Small intestine (tissue), 7 donors: ENCODE results near the gene CCDC74B. TPM values are rescaled to one million over a fixed set of nuclear protein-coding genes. Genes with fewer than 3 reads are reported as not detected.
"Not testable (repeated sequence)": the region's sequence is repeated elsewhere in the genome, so short reads cannot be mapped to it uniquely, and the experiment has no call there.

Experiments
- DNase-seq, 2 donors: peaks; one replicate each; pipeline versions ENCODE4 v3.0.0 to v3.0.0-alpha.2; 2013
- FAIRE-seq: peaks from 2 replicates; lab custom pipeline; 2012; peaks lifted over from hg19 to GRCh38; lab: Jason Lieb, UNC
- H3K27ac ChIP-seq, 3 donors: one replicate each; pipeline ENCODE4 v1.5.1; 2013; ENCODE audit warnings: low read length in 2 of 3, mild to moderate bottlenecking in 2 of 3, control low read depth in 1 of 3, inconsistent platforms in 1 of 3, low read depth in 1 of 3, moderate library complexity in 1 of 3
- H3K27me3 ChIP-seq, 3 donors: one replicate each; pipeline ENCODE4 v1.6.1; 2013; ENCODE audit warnings: low read length in 3 of 3, inconsistent platforms in 1 of 3; ENCODE audit not compliant: control insufficient read depth in 3 of 3, insufficient read depth in 3 of 3
- H3K36me3 ChIP-seq, 3 donors: one replicate each; pipeline ENCODE4 v1.6.1; 2013; ENCODE audit warnings: low read length in 3 of 3, inconsistent platforms in 1 of 3, low read depth in 1 of 3, mild to moderate bottlenecking in 1 of 3, moderate library complexity in 1 of 3; ENCODE audit not compliant: control insufficient read depth in 3 of 3, insufficient read depth in 2 of 3
- H3K4me1 ChIP-seq, 3 donors: one replicate each; pipeline ENCODE4 v1.6.1; 2013; ENCODE audit warnings: low read length in 2 of 3, inconsistent platforms in 1 of 3, low read depth in 1 of 3, mild to moderate bottlenecking in 1 of 3, moderate library complexity in 1 of 3; ENCODE audit not compliant: control insufficient read depth in 3 of 3, insufficient read depth in 2 of 3
- H3K4me3 ChIP-seq, 3 donors: one replicate each; pipeline ENCODE4 v1.5.1; 2013; ENCODE audit warnings: low read length in 3 of 3, control low read depth in 1 of 3, inconsistent platforms in 1 of 3, low read depth in 1 of 3, mild to moderate bottlenecking in 1 of 3, moderate library complexity in 1 of 3
- H3K9me3 ChIP-seq, 2 donors: one replicate each; pipeline ENCODE4 v1.6.1; 2013; ENCODE audit warnings: low read depth in 1 of 2, low read length in 1 of 2; ENCODE audit not compliant: control insufficient read depth in 2 of 2, insufficient read depth in 1 of 2
- WGBS, 3 donors: extraction: QIAGEN DNeasy Blood & Tissue Kit; methylation state at CpG; one replicate each; pipeline ENCODE4 v1.1.7; 2013; 5-methylcytosine and 5-hydroxymethylcytosine counted together
- polyA plus RNA-seq, 4 donors: library from polyadenylated mRNA; stranded (reverse) in 3 of 4; unstranded in 1 of 4; fragments of 200-250 nt in 3 of 4; fragments of 120-200 nt in 1 of 4; gene quantifications; one replicate each; pipeline versions ENCODE4 v1.2.1 to v1.2.3, GENCODE V29; 2013
- donor health status: healthy with polysubstance abuse.
- donor health status: control.
- donor health status: control.
- donor health status: Bipolar disorder and iron deficiency.
- donor health status: healthy.

The CCDC74B gene
- polyA plus RNA-seq, 4 donors = 0.81 to 1.5 TPM; not detected in 2

DNA sequence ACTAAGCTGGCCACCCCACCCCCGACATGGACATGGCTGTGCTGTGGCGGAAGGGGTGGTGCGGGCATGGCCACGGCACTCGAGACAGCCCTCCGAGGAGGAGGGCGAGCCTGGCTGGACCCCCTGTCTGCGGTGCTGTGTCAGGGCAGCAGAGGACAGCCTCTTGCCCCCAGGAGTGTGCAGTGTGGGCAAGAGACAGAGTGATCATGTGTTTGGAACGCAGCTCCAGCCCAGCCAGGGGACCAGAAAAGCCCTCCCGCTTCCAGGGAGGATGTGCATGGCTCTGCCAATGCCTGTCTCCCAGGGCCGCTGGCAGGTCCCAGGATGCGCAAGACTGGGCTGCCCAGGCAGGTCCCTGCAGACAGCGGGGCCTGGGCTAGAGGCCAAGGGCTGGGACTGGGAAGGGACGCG is 6.1 kb downstream of the CCDC74B start:
- not testable (repeated sequence) for FAIRE-seq, H3K27me3 ChIP-seq, H3K4me3 ChIP-seq, H3K36me3 ChIP-seq, H3K4me1 ChIP-seq, H3K27ac ChIP-seq, DNase-seq, H3K9me3 ChIP-seq
- 67 to 82% (median 70%) methylated on average over 15 of the region's 15 CpGs for WGBS, 3 donors

DNA sequence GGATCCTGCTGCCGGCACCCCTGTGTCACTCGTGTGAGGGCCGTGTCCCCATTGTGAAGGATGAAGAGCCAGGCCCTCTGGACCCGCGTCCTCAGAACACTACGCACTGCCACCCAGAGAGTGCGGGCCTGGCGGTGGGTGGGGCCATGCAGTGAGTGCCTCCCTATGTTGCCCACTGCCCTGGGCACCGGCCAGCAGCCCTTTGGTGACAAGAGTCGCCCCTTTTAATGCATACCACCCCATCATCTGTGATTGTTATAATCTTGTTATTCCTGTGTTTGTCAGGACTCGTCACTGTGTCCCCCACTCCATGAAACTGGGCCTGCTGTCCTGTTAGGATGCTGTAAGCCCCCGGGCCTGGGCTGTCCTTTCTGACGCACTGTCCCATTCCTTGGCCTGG is 6.6 kb downstream of the CCDC74B start:
- DNase-seq, H3K36me3 ChIP-seq, H3K4me3 ChIP-seq, FAIRE-seq, H3K27ac ChIP-seq, H3K4me1 ChIP-seq, H3K27me3 ChIP-seq, H3K9me3 ChIP-seq: not testable (repeated sequence)
- 84 to 90% (median 88%) methylated on average over 7 to 11 of the region's 13 CpGs for WGBS, 3 donors

DNA sequence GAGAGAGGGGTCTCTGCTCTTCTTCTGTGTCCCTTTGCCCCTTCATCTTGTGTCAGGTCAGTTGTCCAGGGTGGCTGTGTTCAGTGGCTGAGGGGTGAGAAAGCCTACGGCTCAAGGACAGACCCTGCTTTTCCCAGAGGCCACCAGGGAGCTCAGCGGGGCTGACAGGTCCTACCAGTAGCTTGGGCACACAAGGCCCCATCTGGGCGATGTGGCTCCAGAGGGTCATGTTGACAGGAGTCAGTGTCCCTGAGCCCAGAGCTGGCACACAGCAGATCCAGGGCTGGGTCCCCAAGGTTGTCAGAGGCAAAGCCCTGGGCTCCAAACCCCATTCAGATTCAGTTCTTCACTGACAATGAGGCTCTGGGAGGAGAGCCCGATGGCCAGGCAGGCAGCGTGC is 7.8 kb downstream of the CCDC74B start:
- H3K27me3 ChIP-seq, H3K4me3 ChIP-seq, H3K4me1 ChIP-seq, H3K9me3 ChIP-seq, FAIRE-seq, DNase-seq, H3K36me3 ChIP-seq, H3K27ac ChIP-seq: not testable (repeated sequence)
- 65 to 89% (median 81%) methylated on average over 2 to 5 of the region's 5 CpGs for WGBS, 3 donors

DNA sequence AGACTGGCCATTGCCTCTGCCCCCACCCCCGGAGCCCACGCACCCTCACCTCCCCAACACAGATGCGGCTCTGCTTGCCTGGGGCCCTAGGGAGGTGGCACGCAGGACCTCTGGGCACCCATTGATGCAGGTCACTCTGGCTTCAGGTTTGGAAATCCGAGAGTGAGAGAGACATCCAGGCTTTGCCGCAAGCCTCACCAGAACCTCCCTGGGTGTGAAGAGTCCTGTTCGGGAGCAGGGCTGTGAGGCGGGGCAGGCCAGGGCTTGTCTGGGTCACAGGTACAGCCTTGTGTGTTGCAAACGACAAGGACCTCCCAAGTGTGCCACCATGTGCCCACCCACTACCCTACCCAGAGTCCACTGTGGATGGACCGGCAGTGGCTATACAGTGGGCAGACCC is 8.4 kb downstream of the CCDC74B start:
- not testable (repeated sequence) for H3K4me1 ChIP-seq, FAIRE-seq, H3K4me3 ChIP-seq, DNase-seq, H3K27ac ChIP-seq, H3K36me3 ChIP-seq, H3K27me3 ChIP-seq, H3K9me3 ChIP-seq
- 88 to 92% (median 89%) methylated on average over 5 to 9 of the region's 10 CpGs for WGBS, 3 donors

DNA sequence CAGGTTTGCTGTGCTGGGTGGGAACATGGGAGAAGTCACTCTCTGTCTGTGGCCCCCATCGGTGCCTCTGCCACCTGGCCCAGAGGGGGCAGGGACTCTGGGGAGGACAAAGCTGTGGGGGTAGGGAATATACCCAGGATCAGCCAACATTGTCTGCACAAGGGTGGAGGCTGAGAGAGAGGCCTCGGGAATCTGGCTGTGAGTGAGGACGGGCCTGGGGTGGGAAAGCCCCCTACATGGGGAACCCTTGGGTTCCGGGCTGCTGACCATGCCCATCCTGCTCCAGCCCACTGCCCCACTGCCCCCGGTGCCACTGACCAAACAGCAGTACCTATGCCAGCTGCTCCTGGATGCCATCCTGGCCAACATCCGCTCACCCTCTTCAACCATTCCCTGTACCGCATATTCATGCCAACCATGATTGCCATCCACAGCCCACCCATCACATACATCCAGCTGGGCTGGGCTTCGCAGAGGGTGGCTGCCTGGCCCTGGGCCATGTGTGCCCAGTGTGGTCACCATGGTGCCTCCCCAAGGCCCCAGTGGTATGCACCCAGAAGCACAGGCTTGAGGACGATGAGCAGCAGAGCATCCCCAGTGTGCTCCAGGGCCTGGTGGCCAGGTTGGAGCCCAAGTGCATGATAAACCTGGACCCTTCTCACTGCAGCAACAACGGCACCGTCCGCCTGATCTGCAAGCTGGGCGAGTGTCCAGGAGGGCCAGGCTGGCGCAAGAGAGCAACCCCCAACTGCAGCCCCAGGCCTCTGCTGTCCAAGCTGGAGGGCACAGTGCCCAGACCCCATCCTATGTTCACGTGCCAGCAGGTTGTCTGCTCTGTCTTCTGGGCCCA is 9.0 kb downstream of the CCDC74B start:
- DNase-seq (no peak), FAIRE-seq (no peak)
- 90 to 93% (median 92%) methylated on average over 11 to 15 of the region's 15 CpGs for WGBS, 3 donors
- Histone ChIP-seq H3K4me1 (no peaks in the 10 kb centered on the region), H3K9me3 (no peaks in the 10 kb centered on the region), H3K27ac (no peak overlapping the region), H3K4me3 (no peak overlapping the region), H3K27me3 (no peaks in the 10 kb centered on the region), H3K36me3 (no peaks in the 10 kb centered on the region)

DNA sequence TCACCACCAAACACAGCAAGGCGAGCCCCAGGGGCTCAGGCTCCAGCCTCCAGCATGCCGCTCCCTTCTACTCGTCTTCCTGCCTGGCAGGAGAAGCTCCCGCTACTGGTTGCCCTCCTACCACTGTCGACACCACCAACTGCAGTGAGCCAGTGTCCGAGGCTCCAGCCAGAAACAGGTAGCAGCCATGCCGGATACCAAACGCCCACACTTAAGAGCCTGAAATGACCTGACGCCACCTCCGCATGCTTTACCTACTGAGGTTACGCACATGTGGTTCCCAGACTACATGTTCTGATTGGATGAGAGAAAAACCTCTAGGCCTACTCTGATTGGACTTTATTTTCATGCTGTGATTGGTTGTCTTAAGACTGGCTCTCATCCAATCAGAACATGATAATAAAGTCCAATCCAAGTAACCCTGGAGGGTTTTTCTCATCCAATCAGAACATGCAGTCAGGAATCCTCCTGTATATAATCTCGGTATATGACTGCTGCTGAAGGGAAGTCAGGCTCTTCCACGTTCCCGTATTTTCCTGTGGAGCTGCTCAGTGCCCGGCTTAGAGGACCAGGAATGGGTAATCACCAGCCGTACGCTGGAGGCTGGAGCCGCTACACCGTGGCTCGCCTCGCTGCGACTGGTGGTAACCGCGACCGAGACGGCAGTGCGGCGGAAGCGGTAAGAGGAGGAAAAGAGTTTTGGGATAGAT is 15.6 kb downstream of the CCDC74B start, which contains the start of gene POTEF:
Gene POTEF, minus strand, starts transcription at position 103 of the 710 bp plus-strand sequence. CDS start 8,707 bp downstream, outside the sequence.
- H3K4me3 ChIP-seq, H3K9me3 ChIP-seq, H3K36me3 ChIP-seq, H3K27me3 ChIP-seq, FAIRE-seq, H3K4me1 ChIP-seq, H3K27ac ChIP-seq, DNase-seq: not testable (repeated sequence)
- WGBS, 3 donors = 88 to 92% (median 91%) methylated on average over 14 to 19 of the region's 29 CpGs

DNA sequence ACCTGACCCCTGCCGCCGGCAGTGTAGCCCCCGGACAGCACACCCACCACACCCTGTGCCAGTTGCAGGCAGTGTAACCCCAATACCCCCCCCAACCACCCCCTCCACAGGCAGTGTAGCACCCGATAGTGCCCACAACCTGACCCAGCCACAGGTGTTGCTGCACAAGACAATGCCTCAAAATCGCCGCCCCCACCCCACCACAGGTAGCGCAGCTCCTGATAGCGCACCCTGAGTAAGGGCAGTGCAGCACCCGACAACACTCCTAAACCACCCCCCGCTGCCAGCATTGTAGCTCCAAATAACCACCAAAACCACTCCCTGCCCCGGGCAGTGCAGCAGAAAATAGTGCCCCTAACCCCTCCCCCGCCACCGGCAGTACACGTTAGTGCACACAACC is 16.4 kb downstream of the CCDC74B start:
- not testable (repeated sequence) for H3K4me3 ChIP-seq, DNase-seq, H3K9me3 ChIP-seq, H3K27ac ChIP-seq, H3K27me3 ChIP-seq, FAIRE-seq, H3K36me3 ChIP-seq, H3K4me1 ChIP-seq
- 80 to 89% (median 88%) methylated on average over 10 to 14 of the region's 14 CpGs for WGBS, 3 donors

DNA sequence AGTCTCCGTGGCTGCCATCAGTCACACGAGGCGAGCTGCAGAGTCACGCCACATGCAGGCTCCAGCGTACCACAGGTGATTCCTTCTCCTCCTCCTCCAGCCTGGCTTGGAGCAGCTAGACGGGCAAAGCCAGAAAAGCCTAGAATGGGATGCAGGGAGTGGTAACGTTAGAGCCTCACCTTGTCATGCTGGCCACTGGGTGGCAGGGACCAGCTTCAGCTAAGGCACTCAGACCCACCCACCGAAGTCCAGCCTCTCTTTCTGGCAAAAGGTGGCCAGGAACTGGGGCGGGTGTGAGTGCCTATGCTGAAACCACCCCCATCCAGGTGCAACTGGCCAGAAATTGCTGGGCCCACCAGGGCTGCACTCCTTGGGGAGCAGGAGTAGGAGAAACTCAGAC is 17.2 kb downstream of the CCDC74B start:
- 80% methylated on average over 3 of the region's 9 CpGs; no CpG with 5 or more reads in 2 of the 3 donors for whole genome bisulfite sequencing, 3 donors

More for the DNA sequence above, 17.2 kb downstream of the CCDC74B start:
- DNase-seq, H3K36me3 ChIP-seq, H3K27me3 ChIP-seq, H3K4me1 ChIP-seq, H3K4me3 ChIP-seq, H3K27ac ChIP-seq, FAIRE-seq, H3K9me3 ChIP-seq: not testable (repeated sequence)
